Activated CD4-positive, alpha-beta T cell treated with anti-CD3 and anti-CD28 coated beads, Interleukin-2, amount 10 ng/mL, durations not matched to agents 24 days and 14 days (primary cell): ENCODE measurements around the gene CHRND. TPM values are rescaled to one million over a fixed set of nuclear protein-coding genes. Genes with fewer than 3 reads are reported as not detected.

Experiments
- DNase-seq: peaks from one replicate; pipeline ENCODE4 v3.0.0; 2022
- H3K27ac Mint-ChIP-seq: one replicate; pipeline ENCODE4 v1.8.0; 2022; ENCODE audit warnings: mild to moderate bottlenecking, mixed read lengths
- H3K27me3 Mint-ChIP-seq: one replicate; pipeline ENCODE4 v1.8.0; 2022; ENCODE audit warnings: mixed read lengths
- H3K36me3 Mint-ChIP-seq: one replicate; pipeline ENCODE4 v1.8.0; 2022; ENCODE audit warnings: low read depth, mild to moderate bottlenecking, mixed read lengths
- H3K4me1 Mint-ChIP-seq: one replicate; pipeline ENCODE4 v1.8.0; 2021; ENCODE audit warnings: mixed read lengths
- H3K4me3 Mint-ChIP-seq: one replicate; pipeline ENCODE4 v1.8.0; 2022; ENCODE audit warnings: mild to moderate bottlenecking, moderate library complexity, mixed read lengths
- H3K9me3 Mint-ChIP-seq: one replicate; pipeline ENCODE4 v1.8.0; 2021; ENCODE audit warnings: mixed read lengths
- intact Hi-C: fragments of 100-400 bp; cut with micrococcal nuclease; formaldehyde crosslinking; loops from one replicate; pipeline ENCODE4 v1.15.1; 2023
- total RNA-seq: library from RNA; stranded (reverse); gene quantifications from 2 replicates; pipeline ENCODE4 v1.2.3, GENCODE V29; 2022

CHRND gene
- total RNA-seq, 1 donor from 2014 or later = not detected

GRCh38 chr2:232484628-232485347 lies 41.2 kb upstream of the CHRND start:
- H3K4me3 Mint-ChIP-seq = no peak overlapping the region
- intact Hi-C loops = loop anchor here (10.0 kb wide), 1 partner anchor 70 kb away; no protein-coding TSS in a partner anchor
- H3K27ac Mint-ChIP-seq = no peak overlapping the region
- peaks cover 34% of the 10 kb centered on the region for H3K27me3 Mint-ChIP-seq
- no peak for DNase-seq
- H3K36me3 Mint-ChIP-seq = no peaks in the 10 kb centered on the region
- H3K4me1 Mint-ChIP-seq = peaks cover 4% of the 10 kb centered on the region
- H3K9me3 Mint-ChIP-seq = no peaks in the 10 kb centered on the region

DNA sequence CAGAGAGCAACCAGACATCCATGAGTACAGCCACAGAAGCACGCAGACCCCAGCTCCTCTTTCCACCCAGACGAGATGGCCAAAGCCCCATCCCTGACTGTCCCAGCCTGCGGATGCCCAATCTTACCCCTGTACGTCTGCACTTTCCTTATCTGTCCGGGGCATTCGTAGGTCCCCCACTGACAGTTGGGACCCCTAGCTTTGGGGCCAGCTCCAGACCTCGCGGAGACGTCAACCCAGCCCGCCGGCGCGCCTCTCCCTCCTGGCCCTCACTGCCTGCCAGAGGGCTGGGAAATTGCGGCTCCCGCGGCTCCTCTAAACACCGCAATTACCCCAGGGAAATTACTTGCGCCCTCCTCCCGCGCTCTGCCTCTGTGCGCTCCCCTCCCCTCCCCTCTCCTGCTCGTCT lies 40.6 kb upstream of the CHRND start:
- no peaks in the 10 kb centered on the region for H3K36me3 Mint-ChIP-seq
- H3K4me3 Mint-ChIP-seq = no peak overlapping the region
- intact Hi-C loops = loop anchor here (10.0 kb wide), 1 partner anchor 71 kb away; no protein-coding TSS in a partner anchor
- H3K27ac Mint-ChIP-seq = no peak overlapping the region
- no peak for DNase-seq
- H3K4me1 Mint-ChIP-seq = peaks cover 4% of the 10 kb centered on the region
- no peaks in the 10 kb centered on the region for H3K9me3 Mint-ChIP-seq
- peaks cover 39% of the 10 kb centered on the region for H3K27me3 Mint-ChIP-seq

DNA sequence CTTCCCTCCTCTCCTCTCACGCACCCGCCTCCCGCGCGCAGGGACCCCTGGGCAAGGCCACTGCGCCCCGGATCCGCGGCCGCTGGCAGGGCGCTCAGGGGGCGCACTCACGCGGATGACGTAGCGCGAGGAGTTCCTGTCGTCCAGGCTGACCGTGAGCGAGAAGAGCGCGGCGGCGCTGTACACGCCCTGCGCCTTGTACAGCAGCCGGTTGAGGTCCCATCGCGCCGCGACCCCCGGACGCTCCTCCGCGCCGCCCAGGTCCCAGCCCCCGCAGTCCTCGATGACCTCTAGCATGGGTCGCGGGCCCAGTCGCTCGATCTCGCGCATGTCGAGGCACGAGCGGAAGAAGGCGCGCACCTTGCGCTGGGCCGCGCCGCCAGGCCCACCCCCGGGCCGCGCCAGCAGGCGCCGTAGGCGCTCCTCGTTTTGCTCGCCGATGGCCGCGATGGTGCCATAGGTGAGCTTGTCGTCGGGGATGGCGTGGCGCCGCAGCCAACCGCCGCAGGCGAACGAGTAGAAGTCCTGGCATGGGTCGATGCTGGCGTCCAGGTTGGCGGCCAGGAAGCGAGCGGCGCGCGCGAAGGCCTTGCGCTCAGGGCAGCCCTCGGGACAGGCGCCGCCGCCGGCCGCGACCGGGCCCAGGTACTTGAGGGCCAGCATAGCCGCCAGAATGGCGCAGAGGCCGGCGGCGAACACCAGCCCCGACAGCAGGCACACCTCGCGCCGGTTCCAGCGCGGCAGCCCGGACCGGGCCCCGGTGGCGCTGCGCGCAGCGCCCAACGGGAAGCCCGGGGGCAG lies 40.0 kb upstream of the CHRND start:
- Mint-ChIP-seq H3K27me3 (peaks cover 39% of the 10 kb centered on the region), H3K4me1 (peaks cover 4% of the 10 kb centered on the region), H3K27ac (no peak overlapping the region), H3K4me3 (no peak overlapping the region), H3K36me3 (no peaks in the 10 kb centered on the region), H3K9me3 (no peaks in the 10 kb centered on the region)
- intact Hi-C loops = loop anchor here (10.0 kb wide), 1 partner anchor 71 kb away; no protein-coding TSS in a partner anchor
- DNase-seq = no peak

DNA sequence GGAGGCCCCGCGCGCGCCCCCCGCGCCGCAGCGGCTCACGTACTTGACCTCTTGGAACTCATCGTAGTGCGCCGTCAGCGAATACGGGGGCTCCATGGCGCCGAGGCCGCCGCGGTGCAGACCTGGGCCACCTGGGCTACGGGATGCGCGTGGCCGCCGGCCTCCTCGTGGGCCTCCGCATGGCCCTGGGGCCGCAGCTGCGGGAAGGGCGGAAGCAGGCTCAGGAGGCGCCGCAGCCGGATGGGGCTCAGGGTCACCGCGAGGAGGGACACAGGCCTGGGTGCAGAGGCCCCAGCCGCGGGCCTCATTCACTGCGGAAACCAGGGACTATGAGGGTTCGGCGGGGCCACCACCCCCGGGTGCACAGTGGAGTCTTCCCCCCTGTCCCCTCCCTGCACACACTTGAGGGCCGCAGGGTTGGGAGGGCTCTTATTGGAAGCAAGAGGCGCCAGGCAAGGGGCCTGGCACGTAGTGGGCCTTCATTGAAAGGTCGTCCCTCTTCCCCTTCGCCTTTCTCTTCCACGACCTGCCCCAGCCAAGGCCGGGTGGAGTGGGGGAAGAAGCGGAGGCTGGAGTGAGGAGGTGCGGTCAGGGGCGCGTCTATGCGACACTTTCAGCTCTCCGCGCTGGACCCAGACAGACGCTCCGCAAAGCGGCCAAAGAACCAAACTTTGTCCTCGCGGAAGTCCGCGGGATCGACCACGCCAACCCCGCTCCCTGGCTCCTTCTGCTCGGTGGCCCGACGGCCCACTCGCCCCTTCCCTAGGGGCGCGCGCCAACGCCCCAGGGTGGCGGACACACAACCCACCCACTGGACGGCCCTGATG lies 39.2 kb upstream of the CHRND start:
- Mint-ChIP-seq H3K4me1 (peaks cover 4% of the 10 kb centered on the region), H3K36me3 (no peaks in the 10 kb centered on the region), H3K9me3 (no peaks in the 10 kb centered on the region), H3K27ac (no peak overlapping the region), H3K27me3 (peaks cover 39% of the 10 kb centered on the region), H3K4me3 (no peak overlapping the region)
- intact Hi-C loops = loop anchor here (10.0 kb wide), 1 partner anchor 72 kb away; no protein-coding TSS in a partner anchor
- no peak for DNase-seq

DNA sequence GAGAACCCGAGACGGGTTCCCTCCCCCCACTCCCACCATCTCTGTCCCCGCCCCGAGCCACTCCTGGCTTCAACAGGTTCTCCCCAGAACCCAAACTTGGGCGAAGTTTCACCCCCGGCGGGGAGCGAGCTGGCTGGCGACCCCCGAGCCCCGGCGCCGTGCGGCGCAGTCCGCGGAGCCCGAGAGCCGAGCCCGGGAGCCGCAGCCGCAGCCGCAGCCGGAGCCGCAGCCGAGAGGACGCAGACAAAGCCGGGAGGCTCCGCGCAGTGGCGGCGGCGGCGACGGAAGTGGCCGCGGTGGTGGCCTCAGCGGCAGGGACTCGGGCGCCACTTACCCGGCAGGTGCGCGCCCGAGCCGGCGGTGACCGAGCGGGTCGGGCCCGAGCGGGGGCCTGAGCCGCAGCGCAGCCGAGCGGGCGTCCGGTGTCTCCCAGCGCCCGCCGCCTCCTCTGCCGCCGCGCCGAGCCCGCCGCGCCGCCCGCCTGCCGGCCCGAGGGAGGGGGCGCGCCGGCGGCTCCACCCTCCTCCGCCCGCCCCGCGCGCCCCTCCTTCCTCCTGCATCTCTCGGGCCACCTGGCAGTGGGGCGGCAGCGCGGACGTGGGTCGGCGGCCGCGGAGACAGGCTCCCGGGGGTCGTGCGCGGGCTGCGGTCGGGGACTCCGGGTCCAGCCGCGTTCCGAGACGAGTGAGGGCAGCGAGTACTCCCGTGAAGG lies 38.4 kb upstream of the CHRND start, which contains the start of gene ECEL1:
Gene ECEL1, minus strand, starts transcription at position 450 of the 712 bp plus-strand sequence. CDS start 1,181 bp downstream, outside the sequence.
- no peak within 1 kb of the TSS for H3K4me3 Mint-ChIP-seq
- DNase-seq = no peak

DNA sequence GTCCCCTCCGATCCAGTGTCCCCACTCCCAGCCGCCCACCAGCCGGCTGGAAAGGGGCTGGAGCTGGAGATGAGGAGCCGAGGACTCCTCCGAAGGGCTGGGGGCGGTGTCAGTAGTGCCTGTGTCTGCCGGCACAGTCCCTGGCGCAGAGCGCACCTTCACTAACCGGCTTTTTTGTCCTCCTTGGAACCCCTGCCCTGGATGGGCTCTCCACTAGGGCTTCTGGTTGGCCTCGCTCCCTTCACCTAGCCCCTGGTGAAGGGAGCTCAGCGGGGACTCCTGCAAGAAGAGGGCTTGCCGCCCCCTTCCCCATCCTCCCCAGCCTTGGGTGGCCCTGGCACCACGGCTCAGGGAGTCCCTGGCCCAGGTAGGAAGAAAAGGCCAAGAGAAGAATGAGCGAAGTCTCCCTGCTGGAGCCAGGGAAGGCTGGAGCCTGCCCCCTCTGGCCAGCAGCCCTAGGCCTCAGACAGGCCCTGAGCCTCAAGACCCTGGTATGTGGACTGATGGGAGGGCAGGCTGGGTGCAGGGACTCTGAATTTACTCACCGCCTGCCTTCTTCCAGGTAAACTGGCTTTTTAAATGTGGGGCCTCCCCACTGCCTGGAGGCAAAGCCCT lies 37.8 kb upstream of the CHRND start:
- H3K27me3 Mint-ChIP-seq = peaks cover 39% of the 10 kb centered on the region
- no peaks in the 10 kb centered on the region for H3K9me3 Mint-ChIP-seq
- H3K4me3 Mint-ChIP-seq = no peak overlapping the region
- intact Hi-C loops = loop anchor here (10.0 kb wide), 1 partner anchor 73 kb away; no protein-coding TSS in a partner anchor
- DNase-seq = no peak
- no peaks in the 10 kb centered on the region for H3K36me3 Mint-ChIP-seq
- H3K27ac Mint-ChIP-seq = no peak overlapping the region
- H3K4me1 Mint-ChIP-seq = peaks cover 4% of the 10 kb centered on the region

More for the DNA sequence above, 38.4 kb upstream of the CHRND start, which contains the start of gene ECEL1:
- Mint-ChIP-seq H3K4me1 (peaks cover 4% of the 10 kb centered on the region), H3K9me3 (no peaks in the 10 kb centered on the region), H3K27ac (no peak within 1 kb of the TSS), H3K36me3 (no peaks in the 10 kb centered on the region), H3K27me3 (peaks cover 39% of the 10 kb centered on the region)
- intact Hi-C loops = loop anchor here (10.0 kb wide), 1 partner anchor 73 kb away; no protein-coding TSS in a partner anchor

DNA sequence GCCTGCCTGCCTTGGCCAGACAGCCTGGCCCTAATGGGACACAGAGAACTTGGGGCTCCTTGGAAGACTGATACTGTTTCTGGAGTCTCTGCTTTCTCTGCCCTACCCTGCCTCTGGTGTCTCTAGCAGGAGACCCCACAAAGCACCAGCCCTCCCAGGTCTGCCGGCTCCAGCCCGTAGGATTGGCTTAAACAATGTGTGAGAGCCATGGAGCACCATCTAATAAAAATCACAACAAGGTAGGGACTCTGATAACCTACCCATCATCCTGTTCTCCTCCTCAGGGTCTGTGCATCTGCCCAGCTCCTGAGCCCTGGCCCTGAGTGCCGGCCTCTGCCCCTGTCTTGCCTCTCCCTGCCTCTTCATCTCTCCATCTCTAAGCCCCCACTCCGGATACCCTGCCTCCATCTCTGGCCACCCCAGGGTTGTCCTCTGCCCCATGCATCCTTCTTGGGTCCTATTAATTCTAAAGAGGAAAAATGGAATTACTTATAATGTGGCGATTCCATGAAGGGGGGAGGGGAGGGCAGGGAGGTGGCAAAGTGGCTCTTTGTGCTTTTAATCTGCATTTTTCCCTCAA lies 37.1 kb upstream of the CHRND start:
- H3K9me3 Mint-ChIP-seq = no peaks in the 10 kb centered on the region
- intact Hi-C loops = loop anchor here (10.0 kb wide), 1 partner anchor 74 kb away; no protein-coding TSS in a partner anchor
- H3K27me3 Mint-ChIP-seq = peaks cover 39% of the 10 kb centered on the region
- no peak overlapping the region for H3K27ac Mint-ChIP-seq
- no peak for DNase-seq
- no peaks in the 10 kb centered on the region for H3K36me3 Mint-ChIP-seq
- peaks cover 4% of the 10 kb centered on the region for H3K4me1 Mint-ChIP-seq
- H3K4me3 Mint-ChIP-seq = no peak overlapping the region

DNA sequence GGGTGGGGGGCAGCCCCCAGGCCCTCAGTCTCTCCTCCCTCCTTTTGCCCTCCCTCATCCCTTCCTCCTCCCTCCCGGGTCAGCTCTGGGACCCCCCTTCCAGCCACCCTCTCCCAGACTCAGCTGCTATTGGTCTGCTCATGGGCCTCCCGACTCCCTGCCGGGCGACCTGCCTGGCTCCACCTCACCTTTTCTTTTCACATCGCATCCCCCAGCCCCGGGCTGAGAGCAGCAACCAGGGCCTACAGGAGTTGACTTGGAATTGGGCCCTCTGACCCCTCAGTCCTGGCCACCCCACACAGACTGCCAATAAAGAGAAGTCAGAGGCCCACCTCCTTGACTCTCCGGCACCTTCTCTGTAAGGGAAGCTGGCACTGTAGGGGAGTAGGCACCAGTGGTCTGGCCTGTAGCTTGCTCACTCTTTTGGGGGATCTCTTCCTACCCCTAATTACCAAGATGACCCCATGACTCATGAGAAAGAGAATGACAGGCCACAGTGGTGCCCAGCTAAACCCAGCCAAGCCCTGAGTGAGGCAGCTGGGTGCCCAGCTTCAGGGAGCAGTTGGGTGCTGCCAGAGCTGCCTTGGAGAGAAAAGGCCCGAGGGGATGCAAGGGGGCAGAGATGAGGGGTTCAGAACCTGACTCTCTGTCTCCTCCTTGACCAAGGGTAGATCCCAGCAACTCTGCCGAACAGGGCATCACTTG lies 36.3 kb upstream of the CHRND start:
- peaks cover 4% of the 10 kb centered on the region for H3K4me1 Mint-ChIP-seq

GRCh38 chr2:232490221-232491138 lies 35.5 kb upstream of the CHRND start:
- H3K27ac Mint-ChIP-seq = no peak overlapping the region
- H3K4me1 Mint-ChIP-seq = no peaks in the 10 kb centered on the region
- no peaks in the 10 kb centered on the region for H3K36me3 Mint-ChIP-seq
- H3K4me3 Mint-ChIP-seq = no peak overlapping the region
- intact Hi-C loops = no loop called here
- DNase-seq = no peak
- H3K9me3 Mint-ChIP-seq = no peaks in the 10 kb centered on the region
- peaks cover 24% of the 10 kb centered on the region for H3K27me3 Mint-ChIP-seq

More for the DNA sequence above, 36.3 kb upstream of the CHRND start:
- Mint-ChIP-seq H3K36me3 (no peaks in the 10 kb centered on the region), H3K9me3 (no peaks in the 10 kb centered on the region), H3K4me3 (no peak overlapping the region), H3K27ac (no peak overlapping the region), H3K27me3 (peaks cover 32% of the 10 kb centered on the region)
- DNase-seq = no peak
- intact Hi-C loops = loop anchor here (10.0 kb wide), 1 partner anchor 75 kb away; no protein-coding TSS in a partner anchor

DNA sequence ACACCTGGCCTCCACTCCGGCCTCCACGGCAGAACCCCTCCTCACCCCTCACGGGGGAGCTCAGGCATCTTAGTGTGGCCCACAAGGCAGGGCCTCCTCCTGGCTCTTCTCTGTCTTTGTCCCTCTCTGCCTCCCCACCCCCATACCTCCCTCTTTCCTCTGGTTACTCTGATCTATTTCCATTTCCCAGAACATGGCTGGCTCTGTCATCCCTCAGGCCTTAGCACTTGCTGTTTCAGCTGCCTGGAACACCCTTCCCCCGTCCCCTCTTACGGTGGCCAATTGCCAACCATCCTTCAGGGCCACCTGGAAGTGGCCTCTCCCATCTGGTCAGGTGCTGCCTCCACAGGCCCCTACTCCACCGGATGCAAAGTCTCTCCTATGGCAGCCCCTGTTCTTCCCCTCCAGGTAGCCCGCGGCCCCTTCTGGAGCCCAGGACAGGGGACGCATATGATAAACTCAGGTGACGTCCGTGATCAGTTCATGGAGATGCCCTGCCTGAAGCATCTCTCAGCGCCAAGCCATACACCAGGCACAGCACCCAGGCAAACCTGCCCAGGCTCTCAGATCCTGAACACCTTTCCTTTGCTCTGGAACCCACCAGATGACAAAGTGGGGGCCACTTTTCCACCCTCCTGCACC lies 34.7 kb upstream of the CHRND start:
- no peak for DNase-seq
- H3K36me3 Mint-ChIP-seq = no peaks in the 10 kb centered on the region
- H3K4me3 Mint-ChIP-seq = no peak overlapping the region
- H3K27me3 Mint-ChIP-seq = peaks cover 21% of the 10 kb centered on the region
- intact Hi-C loops = no loop called here
- no peak overlapping the region for H3K27ac Mint-ChIP-seq
- no peaks in the 10 kb centered on the region for H3K4me1 Mint-ChIP-seq
- no peaks in the 10 kb centered on the region for H3K9me3 Mint-ChIP-seq
